ENCODE measurements around the gene ELP2. TPM values are rescaled to one million over a fixed set of nuclear protein-coding genes. Genes with fewer than 3 reads are reported as not detected.

ELP2 gene
- total RNA-seq, 3 donors from 2014 or later (not counting 1 experiment from before 2014, with no cell fraction given), result 119 to 135 (median 129) TPM

- no peak overlapping the region for H3K27ac ChIP-seq (ENCODE audit: low read length)
- Mint-ChIP-seq H3K27ac (peak overlapping the region in 1 of 2 donors; percentile 19), H3K27me3 (ENCODE audit: low read depth in 2 of 2) (no peaks in the 10 kb centered on the region), H3K4me1 (peaks cover 21 to 46% of the 10 kb centered on the region in 2 donors), H3K4me3 (peak overlapping the region; percentile 29), H3K9me3 (no peaks in the 10 kb centered on the region), H3K36me3 (no peaks in the 10 kb centered on the region)
- no peaks in the 10 kb centered on the region for H3K9me3 ChIP-seq (ENCODE audit: control insufficient read depth, insufficient read depth, low read length)
- no peaks in the 10 kb centered on the region for H3K27me3 ChIP-seq (ENCODE audit: control insufficient read depth, insufficient read depth, low read length)
- peaks cover 18% of the 10 kb centered on the region for H3K36me3 ChIP-seq (ENCODE audit: control insufficient read depth, insufficient read depth, low read length)
- intact Hi-C loops (cut with micrococcal nuclease), result no loop called here
- WGBS (ENCODE audit: insufficient coverage), result 94% methylated on average over 6 of the region's 8 CpGs
- H3K4me3 ChIP-seq (ENCODE audit: low read length), result no peak overlapping the region
- TF ChIP-seq CTCF (IDR thresholded peaks at IDR 0.05), result no peak
- ATAC-seq, result no peak
- no peak for DNase-seq
- H3K4me1 ChIP-seq (ENCODE audit: control insufficient read depth, insufficient read depth, low read length), result peaks cover 28% of the 10 kb centered on the region
Observed at GRCh38 chr18:36126668-36127067, 3.0 kb upstream of the ELP2 start.

- intact Hi-C loops (cut with micrococcal nuclease), result loop anchor here (2.0 kb wide), 2 partner anchors 57 to 631 kb away; partner anchors contain the start of gene INO80C
- H3K4me3 Mint-ChIP-seq, result peak overlapping the region; percentile 95
- 64% methylated on average over 15 of the region's 15 CpGs for WGBS (ENCODE audit: insufficient coverage)
- peak overlapping the region; percentile 96 to 97 for H3K27ac Mint-ChIP-seq
- Histone ChIP-seq H3K4me1 (ENCODE audit: control insufficient read depth, insufficient read depth, low read length) (peaks cover 36% of the 10 kb centered on the region), H3K36me3 (ENCODE audit: control insufficient read depth, insufficient read depth, low read length) (peaks cover 10% of the 10 kb centered on the region), H3K27ac (ENCODE audit: low read length) (no peak overlapping the region), H3K4me3 (ENCODE audit: low read length) (peak overlapping the region; percentile 90), H3K27me3 (ENCODE audit: control insufficient read depth, insufficient read depth, low read length) (no peaks in the 10 kb centered on the region), H3K9me3 (ENCODE audit: control insufficient read depth, insufficient read depth, low read length) (no peaks in the 10 kb centered on the region)
- no peak for TF ChIP-seq CTCF (IDR thresholded peaks at IDR 0.05)
- no peaks in the 10 kb centered on the region for H3K27me3 Mint-ChIP-seq (ENCODE audit: low read depth in 2 of 2)
- no peaks in the 10 kb centered on the region for H3K9me3 Mint-ChIP-seq
- no peaks in the 10 kb centered on the region for H3K36me3 Mint-ChIP-seq
- DNase-seq (no peak), ATAC-seq (no peak)
- H3K4me1 Mint-ChIP-seq, result peaks cover 33 to 57% of the 10 kb centered on the region in 2 donors
Observed at GRCh38 chr18:36127836-36128529, 1.7 kb upstream of the ELP2 start.

- Histone ChIP-seq H3K27ac (ENCODE audit: low read length) (peak overlapping the region; percentile 98), H3K4me1 (ENCODE audit: control insufficient read depth, insufficient read depth, low read length) (peaks cover 36% of the 10 kb centered on the region), H3K9me3 (ENCODE audit: control insufficient read depth, insufficient read depth, low read length) (no peaks in the 10 kb centered on the region), H3K27me3 (ENCODE audit: control insufficient read depth, insufficient read depth, low read length) (no peaks in the 10 kb centered on the region), H3K4me3 (ENCODE audit: low read length) (peak overlapping the region; percentile 90), H3K36me3 (ENCODE audit: control insufficient read depth, insufficient read depth, low read length) (peaks cover 9% of the 10 kb centered on the region)
- Mint-ChIP-seq H3K4me3 (peak overlapping the region; percentile 95), H3K9me3 (no peaks in the 10 kb centered on the region), H3K4me1 (peaks cover 33 to 58% of the 10 kb centered on the region in 2 donors), H3K27me3 (ENCODE audit: low read depth in 2 of 2) (no peaks in the 10 kb centered on the region), H3K36me3 (no peaks in the 10 kb centered on the region), H3K27ac (peak overlapping the region; percentile 96 to 97)
- intact Hi-C loops (cut with micrococcal nuclease), result loop anchor here (2.0 kb wide), 2 partner anchors 56 to 632 kb away; partner anchors contain the start of gene INO80C
- no peak for TF ChIP-seq CTCF (IDR thresholded peaks at IDR 0.05)
- DNase-seq (peak in 1 of 2 donors; percentile 28), ATAC-seq (no peak)
- 2% methylated on average over 12 of the region's 12 CpGs for WGBS (ENCODE audit: insufficient coverage)
Observed at GRCh38 chr18:36128530-36128870, 1.2 kb upstream of the ELP2 start.

All from natural killer cell (primary cell).